H9 (cell line): ENCODE data around the gene ZNF319. TPM values are rescaled to one million over a fixed set of nuclear protein-coding genes. Genes with fewer than 3 reads are reported as not detected.

Experiments
- DNase-seq: peaks from one replicate; pipeline ENCODE4 v3.0.0-alpha.2; 2017
- H2AFZ ChIP-seq: one replicate; pipeline ENCODE4 v1.6.1; 2013; ENCODE audit warnings: mild to moderate bottlenecking, low read length, control low read depth, moderate library complexity
- H2AK5ac ChIP-seq: 2 replicates; pipeline ENCODE4 v1.6.1; 2013; ENCODE audit warnings: low read length, control low read depth, mixed read lengths; ENCODE audit not compliant: insufficient read length
- H2BK120ac ChIP-seq: one replicate; pipeline ENCODE4 v1.6.1; 2013; ENCODE audit warnings: low read depth, mild to moderate bottlenecking, low read length, control low read depth, inconsistent platforms; ENCODE audit not compliant: poor library complexity, severe bottlenecking
- H2BK12ac ChIP-seq: 2 replicates; pipeline ENCODE4 v1.6.1; 2013; ENCODE audit warnings: low read length, control low read depth, mixed read lengths, low read depth; ENCODE audit not compliant: insufficient read length
- H2BK15ac ChIP-seq: 2 replicates; pipeline ENCODE4 v1.6.1; 2013; ENCODE audit warnings: low read depth, low read length, control low read depth
- H2BK20ac ChIP-seq: one replicate; pipeline ENCODE4 v1.6.1; 2013; ENCODE audit warnings: low read depth, mild to moderate bottlenecking, low read length, control low read depth, inconsistent platforms; ENCODE audit not compliant: poor library complexity, severe bottlenecking
- H2BK5ac ChIP-seq: 2 replicates; pipeline ENCODE4 v1.6.1; 2013; ENCODE audit warnings: low read length, control low read depth, mixed read lengths; ENCODE audit not compliant: insufficient read length
- H3K14ac ChIP-seq: 2 replicates; pipeline ENCODE4 v1.6.1; 2013; ENCODE audit warnings: low read length, control low read depth; ENCODE audit not compliant: insufficient read depth
- H3K18ac ChIP-seq: 2 replicates; pipeline ENCODE4 v1.6.1; 2013; ENCODE audit warnings: low read depth, mild to moderate bottlenecking, mixed read lengths, low read length, control low read depth; ENCODE audit not compliant: insufficient read length
- H3K23ac ChIP-seq: 2 replicates; pipeline ENCODE4 v1.6.1; 2013; ENCODE audit warnings: low read length, control low read depth, mixed read lengths, low read depth; ENCODE audit not compliant: insufficient read length
- H3K23me2 ChIP-seq: 2 replicates; pipeline ENCODE4 v1.6.1; 2013; ENCODE audit warnings: low read depth, mild to moderate bottlenecking, mixed read lengths, low read length, control low read depth; ENCODE audit not compliant: insufficient read length, poor library complexity, severe bottlenecking
- H3K27ac ChIP-seq: 2 replicates; pipeline ENCODE4 v1.5.1; 2013; ENCODE audit warnings: low read length, control low read depth, mixed read lengths, low read depth; ENCODE audit not compliant: insufficient read length
- H3K27me3 ChIP-seq: 2 replicates; pipeline ENCODE4 v1.6.1; 2013; ENCODE audit warnings: low read length, control low read depth, inconsistent platforms; ENCODE audit not compliant: insufficient read depth
- H3K4ac ChIP-seq: 2 replicates; pipeline ENCODE4 v1.6.1; 2013; ENCODE audit warnings: low read depth, mild to moderate bottlenecking, control low read depth, inconsistent platforms, low read length, moderate library complexity
- H3K4me1 ChIP-seq: 2 replicates; pipeline ENCODE4 v1.6.1; 2013; ENCODE audit warnings: low read length, control low read depth, inconsistent platforms; ENCODE audit not compliant: insufficient read depth
- H3K4me2 ChIP-seq: 2 replicates; pipeline ENCODE4 v1.6.1; 2013; ENCODE audit warnings: low read length, control low read depth, mixed read lengths; ENCODE audit not compliant: insufficient read length, insufficient read depth
- H3K56ac ChIP-seq: 2 replicates; pipeline ENCODE4 v1.6.1; 2013; ENCODE audit warnings: low read depth, mild to moderate bottlenecking, mixed read lengths, low read length, control low read depth; ENCODE audit not compliant: insufficient read length
- H3K79me1 ChIP-seq: 2 replicates; pipeline ENCODE4 v1.6.1; 2013; ENCODE audit warnings: low read depth, mild to moderate bottlenecking, moderate library complexity, low read length, control low read depth, inconsistent platforms; ENCODE audit not compliant: insufficient read depth, poor library complexity, severe bottlenecking
- H3K79me2 ChIP-seq: 2 replicates; pipeline ENCODE4 v1.6.1; 2013; ENCODE audit warnings: low read length, control low read depth, inconsistent platforms; ENCODE audit not compliant: insufficient read depth
- H3K9ac ChIP-seq: 2 replicates; pipeline ENCODE4 v1.6.1; 2013; ENCODE audit warnings: low read length, control low read depth, mixed read lengths; ENCODE audit not compliant: insufficient read length; ENCODE audit errors: extremely low read depth
- H3K9me3 ChIP-seq: one replicate; pipeline ENCODE4 v1.6.1; 2013; ENCODE audit warnings: low read depth, low read length, inconsistent platforms; ENCODE audit not compliant: control insufficient read depth
- H3T11ph ChIP-seq: one replicate; pipeline ENCODE4 v1.6.1; 2013; ENCODE audit warnings: mild to moderate bottlenecking, low read length, control low read depth, inconsistent platforms
- H4K20me1 ChIP-seq: one replicate; pipeline ENCODE4 v1.6.1; 2013; ENCODE audit not compliant: control insufficient read depth, insufficient read length, insufficient read depth
- H4K5ac ChIP-seq: 2 replicates; pipeline ENCODE4 v1.6.1; 2013; ENCODE audit warnings: low read depth, mild to moderate bottlenecking, mixed read lengths, low read length, control low read depth; ENCODE audit not compliant: insufficient read length
- H4K8ac ChIP-seq: replicated peaks from 2 replicates; pipeline ENCODE4 v1.6.1; 2013; ENCODE audit warnings: low read length, control low read depth, mixed read lengths, low read depth; ENCODE audit not compliant: insufficient read length
- H4K91ac ChIP-seq: 2 replicates; pipeline ENCODE4 v1.6.1; 2013; ENCODE audit warnings: low read depth, mild to moderate bottlenecking, moderate library complexity, mixed read lengths, low read length, control low read depth; ENCODE audit not compliant: insufficient read length
- H3K27ac Mint-ChIP-seq, 3 experiments: 2 replicates in 2 of 3; 3 replicates in 1 of 3; pipeline ENCODE4 v1.8.0; 2020 to 2021; ENCODE audit warnings: mixed read lengths in 3 of 3, mild to moderate bottlenecking in 1 of 3, moderate library complexity in 1 of 3
- H3K27me3 Mint-ChIP-seq: 2 replicates; pipeline ENCODE4 v1.8.0; 2021; ENCODE audit warnings: low read depth, mild to moderate bottlenecking, moderate library complexity, mixed read lengths
- H3K36me3 Mint-ChIP-seq, 3 experiments: 2 replicates in 2 of 3; 3 replicates in 1 of 3; pipeline ENCODE4 v1.8.0; 2020 to 2021; ENCODE audit warnings: low read depth in 3 of 3, mixed read lengths in 3 of 3; ENCODE audit not compliant: insufficient read depth in 1 of 3
- H3K4me1 Mint-ChIP-seq, 2 experiments: 2 replicates each; pipeline ENCODE4 v1.8.0; 2020; ENCODE audit warnings: mixed read lengths in 2 of 2
- H3K4me3 Mint-ChIP-seq, 2 experiments: 2 replicates in 1 of 2; 3 replicates in 1 of 2; pipeline ENCODE4 v1.8.0; 2020 to 2021; ENCODE audit warnings: mild to moderate bottlenecking in 2 of 2, mixed read lengths in 2 of 2, moderate library complexity in 1 of 2
- H3K9me3 Mint-ChIP-seq, 2 experiments: 2 replicates in 1 of 2; 3 replicates in 1 of 2; pipeline ENCODE4 v1.8.0; 2020; ENCODE audit warnings: mild to moderate bottlenecking in 2 of 2, mixed read lengths in 2 of 2, moderate library complexity in 1 of 2
- WGBS: extraction: QIAGEN DNeasy Blood & Tissue Kit; methylation state at CpG from one replicate; pipeline ENCODE4 v1.1.7; 2013; ENCODE audit warnings: missing lambda C conversion rate, low lambda C conversion rate, mixed read lengths; ENCODE audit not compliant: insufficient read length; ENCODE audit errors: extremely low coverage; 5-methylcytosine and 5-hydroxymethylcytosine counted together
- total RNA-seq: library from RNA; stranded (reverse); gene quantifications from 2 replicates; pipeline ENCODE4 v1.2.1, GENCODE V29; 2021
- TF ChIP-seq, protein P1 (sequence below): fragments of 200-600 bp; sonication (generic); conservative IDR thresholded peaks from 3 replicates; pipeline ENCODE4 v1.8.0; 2021; ENCODE audit warnings: antibody characterized with exemption, mild to moderate bottlenecking

Gene ZNF319
- total RNA-seq, 1 experiment from 2014 or later = 5.6 TPM

DNA sequence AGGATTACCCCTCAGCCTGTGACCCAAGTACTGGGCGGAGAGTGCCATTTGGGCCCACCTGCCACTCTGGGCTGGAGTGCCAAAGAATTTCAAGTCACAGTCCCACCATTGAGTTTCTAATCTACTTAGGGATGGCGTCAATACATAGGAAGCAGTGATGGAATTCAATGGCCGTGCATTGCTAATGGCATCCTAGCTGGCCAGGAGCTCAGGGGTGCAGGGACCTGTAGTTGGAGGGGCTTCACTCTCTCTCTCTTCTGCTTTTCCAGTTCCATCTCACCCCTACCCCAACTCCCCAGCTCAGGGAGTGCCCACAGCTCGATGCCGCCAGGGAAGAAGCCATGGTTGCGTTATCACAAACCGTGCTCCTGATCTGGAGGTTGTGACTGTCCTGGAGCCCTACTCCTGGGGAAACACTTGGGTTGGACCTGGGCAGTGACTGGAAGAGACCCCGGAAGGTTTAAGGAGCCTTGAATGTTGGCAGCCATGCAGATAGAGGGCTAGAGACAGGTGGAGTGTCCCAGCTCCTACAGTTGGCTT is 27.5 kb upstream of the ZNF319 start:
- no peak overlapping the region for H3K4ac ChIP-seq
- TF ChIP-seq, protein P1, sequence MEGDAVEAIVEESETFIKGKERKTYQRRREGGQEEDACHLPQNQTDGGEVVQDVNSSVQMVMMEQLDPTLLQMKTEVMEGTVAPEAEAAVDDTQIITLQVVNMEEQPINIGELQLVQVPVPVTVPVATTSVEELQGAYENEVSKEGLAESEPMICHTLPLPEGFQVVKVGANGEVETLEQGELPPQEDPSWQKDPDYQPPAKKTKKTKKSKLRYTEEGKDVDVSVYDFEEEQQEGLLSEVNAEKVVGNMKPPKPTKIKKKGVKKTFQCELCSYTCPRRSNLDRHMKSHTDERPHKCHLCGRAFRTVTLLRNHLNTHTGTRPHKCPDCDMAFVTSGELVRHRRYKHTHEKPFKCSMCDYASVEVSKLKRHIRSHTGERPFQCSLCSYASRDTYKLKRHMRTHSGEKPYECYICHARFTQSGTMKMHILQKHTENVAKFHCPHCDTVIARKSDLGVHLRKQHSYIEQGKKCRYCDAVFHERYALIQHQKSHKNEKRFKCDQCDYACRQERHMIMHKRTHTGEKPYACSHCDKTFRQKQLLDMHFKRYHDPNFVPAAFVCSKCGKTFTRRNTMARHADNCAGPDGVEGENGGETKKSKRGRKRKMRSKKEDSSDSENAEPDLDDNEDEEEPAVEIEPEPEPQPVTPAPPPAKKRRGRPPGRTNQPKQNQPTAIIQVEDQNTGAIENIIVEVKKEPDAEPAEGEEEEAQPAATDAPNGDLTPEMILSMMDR = no peak
- H3K27me3 ChIP-seq = no peaks in the 10 kb centered on the region
- H2BK20ac ChIP-seq = no peak overlapping the region
- H3K18ac ChIP-seq = no peak overlapping the region
- no peak for DNase-seq
- H3K4me1 ChIP-seq = peaks cover 15% of the 10 kb centered on the region; the same call in 1 of the 2 replicates
- peaks cover 42 to 50% of the 10 kb centered on the region in 2 experiments for H3K4me1 Mint-ChIP-seq
- H3K14ac ChIP-seq = no peak overlapping the region; the same call in 1 of the 2 replicates
- H3K9me3 Mint-ChIP-seq = no peaks in the 10 kb centered on the region
- no peak overlapping the region for H3K9ac ChIP-seq
- no peak overlapping the region for H3T11ph ChIP-seq
- no peaks in the 10 kb centered on the region for H3K9me3 ChIP-seq
- no peak overlapping the region for H4K8ac ChIP-seq
- H3K79me1 ChIP-seq = peaks cover 2% of the 10 kb centered on the region
- peak overlapping the region; percentile 78 for H3K4me2 ChIP-seq
- no peak overlapping the region for H2AK5ac ChIP-seq
- no peak overlapping the region for H3K23ac ChIP-seq
- no peak overlapping the region for H3K56ac ChIP-seq
- no peak overlapping the region for H2BK15ac ChIP-seq
- H3K27ac ChIP-seq = no peak overlapping the region
- H3K4me3 Mint-ChIP-seq = peak overlapping the region; percentile 73 to 87
- H2BK5ac ChIP-seq = no peak overlapping the region
- no peak overlapping the region for H4K5ac ChIP-seq
- H3K23me2 ChIP-seq = peaks cover 17% of the 10 kb centered on the region
- H3K36me3 Mint-ChIP-seq = peaks cover 0 to 6% (median 5%) of the 10 kb centered on the region in 3 experiments; a peak in 3 of 7 replicates
- H2BK120ac ChIP-seq = no peak overlapping the region
- no CpG with 5 or more reads among the region's 8 CpGs for WGBS
- peak overlapping the region; percentile 35 to 95 (median 92); a peak in 4 of 7 replicates for H3K27ac Mint-ChIP-seq
- H2AFZ ChIP-seq = no peak overlapping the region
- no peak overlapping the region for H4K91ac ChIP-seq
- no peak overlapping the region for H2BK12ac ChIP-seq
- peaks cover 12% of the 10 kb centered on the region for H3K27me3 Mint-ChIP-seq
- H4K20me1 ChIP-seq = no peaks in the 10 kb centered on the region
- peaks cover 2% of the 10 kb centered on the region; the same call in 1 of the 2 replicates for H3K79me2 ChIP-seq
